ENCODE measurements around the gene CCR2.
"Not testable (repeated sequence)": the region's sequence is repeated elsewhere in the genome, so short reads cannot be mapped to it uniquely, and the experiment has no call there.

The CCR2 gene

DNA sequence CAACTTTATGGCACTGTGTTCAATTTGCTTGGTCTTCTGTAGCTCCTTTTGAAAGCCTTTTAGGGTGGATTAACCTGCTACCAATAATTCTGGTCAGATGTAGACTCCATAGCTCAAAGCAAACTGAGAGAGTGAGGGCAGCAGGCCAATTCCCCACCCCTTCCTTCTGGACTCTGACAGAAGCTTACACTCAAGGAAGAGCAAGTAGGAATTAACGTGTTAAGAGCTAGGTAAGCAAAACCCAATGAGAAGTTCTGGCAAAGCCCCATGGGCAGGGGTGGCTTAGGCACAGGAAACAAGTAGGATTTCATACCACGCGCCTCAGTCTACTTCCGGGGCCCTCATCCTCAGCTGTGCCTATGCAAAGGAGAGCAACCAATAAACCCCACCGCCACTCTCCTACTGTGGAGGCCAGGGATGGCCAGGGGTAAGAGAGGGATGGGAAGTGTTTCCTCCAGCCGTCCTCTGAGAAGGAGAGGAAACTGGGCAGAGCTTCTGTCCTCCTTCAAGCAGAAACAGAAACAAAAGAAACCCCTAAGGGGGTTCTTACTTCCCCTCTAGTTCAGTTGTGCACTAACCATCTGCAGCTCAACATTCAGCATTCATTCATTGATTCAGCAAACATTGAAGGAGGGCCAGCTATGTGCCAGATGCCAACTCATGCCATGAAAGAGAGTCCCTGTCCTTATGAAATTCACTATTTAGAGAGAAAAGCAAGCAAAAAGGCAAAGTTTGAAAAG is 29.5 kb downstream of the CCR2 start:
- peak overlapping the region in 4 of 10 experiments; percentile 4 to 33 (median 6); a peak in 3 of 20 replicates for H3K4me3 ChIP-seq
- TF ChIP-seq Cebpa-rat (IDR thresholded peaks at IDR 0.05) = no peak
- H3K36me3 ChIP-seq = no peaks in the 10 kb centered on the region
- H3K27ac ChIP-seq = peak overlapping the region; percentile 42 to 82 (median 72); a peak in 21 of 22 replicates
- peaks cover 0 to 15% (median 10%) of the 10 kb centered on the region in 11 experiments; a peak in 12 of 22 replicates for H3K9me3 ChIP-seq (replicated peaks in 1 of 11)
- H3K9ac ChIP-seq = peak overlapping the region in 10 of 11 experiments; percentile 9 to 66 (median 21); a peak in 14 of 22 replicates
- H3K4me2 ChIP-seq = peak overlapping the region; percentile 67 to 83 (median 76)
- H3K4me1 ChIP-seq = peaks cover 37 to 96% (median 41%) of the 10 kb centered on the region in 10 experiments
- no peaks in the 10 kb centered on the region for H4K20me1 ChIP-seq
- no peaks in the 10 kb centered on the region for H3K27me3 ChIP-seq

DNA sequence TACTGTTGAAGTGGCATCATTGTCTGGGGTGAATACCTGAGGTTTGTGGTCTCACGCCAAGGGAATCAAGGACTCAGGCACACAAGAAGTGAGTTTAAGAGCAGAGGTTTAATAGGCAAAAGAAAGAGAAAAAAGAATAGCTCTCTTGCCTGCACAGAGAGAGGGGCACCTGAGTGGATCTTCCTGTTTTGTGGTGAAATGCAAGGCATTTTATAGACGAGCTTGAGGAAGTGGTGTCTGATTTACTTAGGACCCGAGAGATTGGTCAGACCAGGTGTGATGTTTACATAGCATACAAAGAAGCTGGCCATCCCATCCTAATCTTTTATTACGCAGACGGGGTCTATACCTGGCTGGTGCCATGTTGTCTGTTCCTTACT is 30.0 kb downstream of the CCR2 start:
- no peak for TF ChIP-seq Cebpa-rat (IDR thresholded peaks at IDR 0.05)
- no peaks in the 10 kb centered on the region for H3K27me3 ChIP-seq
- peak overlapping the region; percentile 42 to 82 (median 72); a peak in 18 of 22 replicates for H3K27ac ChIP-seq
- peak overlapping the region; percentile 67 to 83 (median 76) for H3K4me2 ChIP-seq
- no peaks in the 10 kb centered on the region for H4K20me1 ChIP-seq
- no peaks in the 10 kb centered on the region for H3K36me3 ChIP-seq
- peak overlapping the region in 6 of 11 experiments; percentile 9 to 66 (median 44); a peak in 9 of 22 replicates for H3K9ac ChIP-seq
- H3K9me3 ChIP-seq (replicated peaks in 1 of 11) = peaks cover 0 to 15% (median 10%) of the 10 kb centered on the region in 11 experiments; a peak in 12 of 22 replicates
- H3K4me3 ChIP-seq = peak overlapping the region in 2 of 10 experiments; percentile 8 to 33; a peak in 3 of 20 replicates
- H3K4me1 ChIP-seq = peaks cover 37 to 98% (median 41%) of the 10 kb centered on the region in 10 experiments

- Histone ChIP-seq H3K4me1 (peaks cover 27 to 90% (median 31%) of the 10 kb centered on the region in 10 experiments), H3K4me3 (no peak overlapping the region), H3K27ac (peak overlapping the region in 3 of 11 experiments; percentile 11 to 31 (median 23); a peak in 3 of 22 replicates), H3K36me3 (no peaks in the 10 kb centered on the region), H4K20me1 (no peaks in the 10 kb centered on the region), H3K4me2 (peak overlapping the region in 4 of 11 experiments; percentile 9 to 82 (median 66); a peak in 7 of 22 replicates), H3K27me3 (no peaks in the 10 kb centered on the region), H3K9ac (peak overlapping the region in 1 of 11 experiments; percentile 32; a peak in 1 of 22 replicates), H3K9me3 (replicated peaks in 1 of 11) (peaks cover 0 to 15% (median 10%) of the 10 kb centered on the region in 11 experiments; a peak in 12 of 22 replicates)
- no peak for TF ChIP-seq Cebpa-rat (IDR thresholded peaks at IDR 0.05)
Measured at GRCh38 chr3:46386205-46386604, 32.3 kb downstream of the CCR2 start.

GRCh38 chr3:46388847-46389246 is 34.9 kb downstream of the CCR2 start:
- not testable (repeated sequence) for H3K9ac ChIP-seq, H3K4me3 ChIP-seq, H4K20me1 ChIP-seq, H3K36me3 ChIP-seq, H3K27me3 ChIP-seq
- H3K9me3 ChIP-seq (replicated peaks in 1 of 11) = peaks cover 0 to 15% (median 10%) of the 10 kb centered on the region in 11 experiments; a peak in 12 of 22 replicates
- peak overlapping the region in 3 of 11 experiments; percentile 30 to 63 (median 44); a peak in 3 of 22 replicates for H3K27ac ChIP-seq
- peaks cover 13 to 79% (median 20%) of the 10 kb centered on the region in 10 experiments for H3K4me1 ChIP-seq
- H3K4me2 ChIP-seq = peak overlapping the region in 3 of 11 experiments; percentile 33 to 82 (median 72); a peak in 5 of 22 replicates

- Histone ChIP-seq H3K9ac (no peak overlapping the region), H4K20me1 (no peaks in the 10 kb centered on the region), H3K4me3 (no peak overlapping the region), H3K27me3 (no peaks in the 10 kb centered on the region), H3K36me3 (no peaks in the 10 kb centered on the region), H3K4me1 (peaks cover 8 to 79% (median 15%) of the 10 kb centered on the region in 10 experiments), H3K4me2 (peak overlapping the region in 3 of 11 experiments; percentile 33 to 82 (median 72); a peak in 5 of 22 replicates), H3K27ac (peak overlapping the region in 3 of 11 experiments; percentile 1 to 44 (median 3); a peak in 2 of 22 replicates), H3K9me3 (replicated peaks in 1 of 11) (peaks cover 0 to 15% (median 10%) of the 10 kb centered on the region in 11 experiments; a peak in 12 of 22 replicates)
- no peak for TF ChIP-seq Cebpa-rat (IDR thresholded peaks at IDR 0.05)
Measured at GRCh38 chr3:46389306-46389705, 35.4 kb downstream of the CCR2 start.

DNA sequence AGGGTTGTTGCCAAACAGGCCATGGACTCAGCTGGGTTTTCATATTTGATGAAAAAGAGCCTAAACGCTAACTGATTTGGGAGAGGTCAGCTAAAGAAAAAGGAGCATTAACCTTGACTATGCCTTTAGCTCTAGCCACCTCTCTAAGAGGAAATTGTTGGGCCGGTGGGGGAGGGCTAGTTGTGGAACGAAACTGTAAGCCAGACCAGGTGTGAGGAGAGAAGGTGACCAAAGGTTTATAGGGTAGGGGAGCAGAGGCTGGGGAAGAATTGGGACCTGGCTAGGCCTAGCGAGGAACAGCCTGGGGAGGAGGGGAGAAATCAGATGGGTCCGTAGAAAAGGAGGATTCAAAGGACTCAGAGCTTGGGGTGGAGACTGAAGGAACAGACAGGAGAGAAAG is 37.6 kb downstream of the CCR2 start:
- H4K20me1 ChIP-seq, H3K36me3 ChIP-seq, H3K27me3 ChIP-seq, H3K27ac ChIP-seq, H3K4me3 ChIP-seq, H3K9ac ChIP-seq: not testable (repeated sequence)
- peak overlapping the region in 1 of 11 experiments; percentile 94; a peak in 1 of 22 replicates for H3K4me2 ChIP-seq
- H3K9me3 ChIP-seq (replicated peaks in 1 of 11) = peaks cover 0 to 15% (median 10%) of the 10 kb centered on the region in 11 experiments; a peak in 11 of 22 replicates
- H3K4me1 ChIP-seq = peaks cover 5 to 79% (median 13%) of the 10 kb centered on the region in 10 experiments; a peak in 18 of 20 replicates

GRCh38 chr3:46393011-46393410 is 39.1 kb downstream of the CCR2 start:
- no peaks in the 10 kb centered on the region for H4K20me1 ChIP-seq
- no peak overlapping the region for H3K4me3 ChIP-seq
- H3K27ac ChIP-seq = no peak overlapping the region
- peak overlapping the region in 2 of 11 experiments; percentile 85 to 94; a peak in 4 of 22 replicates for H3K4me2 ChIP-seq
- H3K4me1 ChIP-seq = peaks cover 6 to 78% (median 15%) of the 10 kb centered on the region in 10 experiments; a peak in 18 of 20 replicates
- H3K27me3 ChIP-seq = no peaks in the 10 kb centered on the region
- TF ChIP-seq Cebpa-rat (IDR thresholded peaks at IDR 0.05) = no peak
- no peaks in the 10 kb centered on the region for H3K36me3 ChIP-seq
- no peak overlapping the region for H3K9ac ChIP-seq
- H3K9me3 ChIP-seq (replicated peaks in 1 of 11) = peaks cover 0 to 4% (median under 1%) of the 10 kb centered on the region in 11 experiments; a peak in 8 of 22 replicates

DNA sequence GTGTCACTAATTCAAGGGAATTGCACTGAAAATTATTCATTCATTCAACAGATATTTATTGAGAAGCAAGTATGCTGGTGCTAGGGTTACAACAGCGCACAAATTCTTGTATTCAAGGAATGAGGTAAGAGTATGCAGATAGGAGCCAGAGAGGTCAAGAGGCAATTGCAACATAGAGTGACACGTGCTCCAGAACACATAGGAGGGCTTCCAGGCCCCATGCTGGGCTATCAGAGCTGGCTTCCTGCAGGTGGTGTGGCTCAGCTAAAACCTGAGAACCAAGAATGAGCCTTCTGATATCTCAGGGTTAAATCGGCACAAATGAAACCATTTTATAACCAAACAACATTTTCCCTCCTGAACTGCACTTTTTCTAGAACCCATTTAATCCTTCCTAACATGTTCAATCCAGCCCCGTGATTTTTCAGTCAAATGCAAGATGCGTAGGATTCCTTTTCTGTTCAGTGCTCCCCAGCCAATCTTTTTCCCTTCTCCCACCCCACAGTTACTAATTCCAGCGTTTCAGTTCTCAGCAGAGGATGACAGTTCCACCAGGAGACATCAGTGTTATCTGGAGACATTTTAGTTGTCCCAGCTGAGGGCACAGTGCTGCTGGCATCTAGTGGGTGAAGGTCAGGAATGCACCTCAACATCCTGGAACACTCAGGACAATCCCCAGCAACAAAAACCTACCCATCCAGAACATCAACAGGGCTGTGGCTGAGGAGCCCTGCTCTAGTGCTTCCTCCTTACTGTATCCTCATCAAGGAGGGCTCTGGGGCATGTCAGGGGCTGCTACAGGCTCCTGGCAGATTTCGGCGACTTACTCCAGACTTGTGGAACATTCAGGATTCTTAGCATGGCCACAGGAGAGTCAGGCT is 39.9 kb downstream of the CCR2 start:
- peaks cover 6 to 78% (median 15%) of the 10 kb centered on the region in 10 experiments; a peak in 18 of 20 replicates for H3K4me1 ChIP-seq
- no peaks in the 10 kb centered on the region for H3K36me3 ChIP-seq
- no peaks in the 10 kb centered on the region; a peak in 1 of 22 replicates for H3K9me3 ChIP-seq (replicated peaks in 1 of 11)
- 0 out of 22 replicates have a peak overlapping the region, but pooled peaks of 1 of the 11 experiments have one; percentile 6 for H3K9ac ChIP-seq
- no peaks in the 10 kb centered on the region for H3K27me3 ChIP-seq
- H4K20me1 ChIP-seq = no peaks in the 10 kb centered on the region
- H3K27ac ChIP-seq = no peak overlapping the region; a peak in 1 of 22 replicates
- TF ChIP-seq Cebpa-rat (IDR thresholded peaks at IDR 0.05) = no peak
- no peak overlapping the region for H3K4me3 ChIP-seq
- peak overlapping the region in 3 of 11 experiments; percentile 76 to 94 (median 85); a peak in 5 of 22 replicates for H3K4me2 ChIP-seq

Data from BLaER1 treated with 17β-estradiol and CSF1 and Interleukin-3, amounts not matched to agents 10 nM and 100 nM (cell line).